LNCAP (cell line): ENCODE results near the gene FHIT.

Source experiments
- TF ChIP-seq, protein P1 (sequence below): fragments of 450-650 bp; IDR thresholded peaks from 2 replicates; pipeline ENCODE4 v1.5.1; 2017; ENCODE audit warnings: mild to moderate bottlenecking

The FHIT gene

DNA sequence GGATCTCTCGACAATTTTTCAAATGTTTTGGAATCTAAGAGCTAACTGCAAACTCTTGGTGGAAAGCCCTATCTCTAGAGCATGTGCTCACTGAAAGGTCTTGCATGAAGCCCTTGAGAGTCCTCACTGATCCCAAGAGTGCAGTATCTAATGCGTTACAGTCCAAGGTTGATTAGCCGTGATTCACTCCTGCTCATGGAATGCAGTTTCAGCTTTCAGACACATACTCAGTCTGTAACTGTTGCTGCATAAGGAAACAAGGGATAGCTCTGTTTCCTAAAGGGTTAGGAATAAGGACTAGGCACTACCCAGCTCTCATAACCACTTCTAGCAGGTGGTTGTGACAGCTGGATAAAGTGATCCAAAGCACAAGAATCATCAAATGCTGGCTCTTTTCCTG is 1514.0 kb downstream of the FHIT start:
- TF ChIP-seq, protein P1, sequence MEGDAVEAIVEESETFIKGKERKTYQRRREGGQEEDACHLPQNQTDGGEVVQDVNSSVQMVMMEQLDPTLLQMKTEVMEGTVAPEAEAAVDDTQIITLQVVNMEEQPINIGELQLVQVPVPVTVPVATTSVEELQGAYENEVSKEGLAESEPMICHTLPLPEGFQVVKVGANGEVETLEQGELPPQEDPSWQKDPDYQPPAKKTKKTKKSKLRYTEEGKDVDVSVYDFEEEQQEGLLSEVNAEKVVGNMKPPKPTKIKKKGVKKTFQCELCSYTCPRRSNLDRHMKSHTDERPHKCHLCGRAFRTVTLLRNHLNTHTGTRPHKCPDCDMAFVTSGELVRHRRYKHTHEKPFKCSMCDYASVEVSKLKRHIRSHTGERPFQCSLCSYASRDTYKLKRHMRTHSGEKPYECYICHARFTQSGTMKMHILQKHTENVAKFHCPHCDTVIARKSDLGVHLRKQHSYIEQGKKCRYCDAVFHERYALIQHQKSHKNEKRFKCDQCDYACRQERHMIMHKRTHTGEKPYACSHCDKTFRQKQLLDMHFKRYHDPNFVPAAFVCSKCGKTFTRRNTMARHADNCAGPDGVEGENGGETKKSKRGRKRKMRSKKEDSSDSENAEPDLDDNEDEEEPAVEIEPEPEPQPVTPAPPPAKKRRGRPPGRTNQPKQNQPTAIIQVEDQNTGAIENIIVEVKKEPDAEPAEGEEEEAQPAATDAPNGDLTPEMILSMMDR, result no peak

DNA sequence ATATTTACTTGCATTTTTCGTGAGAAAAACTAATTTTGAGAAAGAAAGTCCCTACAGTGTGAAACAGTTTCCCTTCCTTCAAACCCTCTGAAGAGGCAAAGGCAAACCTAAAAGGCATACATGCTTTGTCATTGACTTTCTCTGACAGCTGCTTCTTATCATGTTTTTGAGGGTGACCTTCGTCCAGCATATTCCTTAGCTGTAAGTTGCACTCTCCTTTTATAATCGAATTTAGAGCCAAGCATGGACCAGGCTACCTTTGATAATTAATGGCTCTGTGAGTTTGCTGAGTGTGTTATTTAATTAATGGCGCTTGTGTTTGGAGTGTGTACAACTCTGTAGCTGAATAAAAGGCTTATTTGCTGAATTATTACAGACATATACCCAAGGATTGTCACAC is 1517.2 kb downstream of the FHIT start:
- TF ChIP-seq, protein P1, result no peak

DNA sequence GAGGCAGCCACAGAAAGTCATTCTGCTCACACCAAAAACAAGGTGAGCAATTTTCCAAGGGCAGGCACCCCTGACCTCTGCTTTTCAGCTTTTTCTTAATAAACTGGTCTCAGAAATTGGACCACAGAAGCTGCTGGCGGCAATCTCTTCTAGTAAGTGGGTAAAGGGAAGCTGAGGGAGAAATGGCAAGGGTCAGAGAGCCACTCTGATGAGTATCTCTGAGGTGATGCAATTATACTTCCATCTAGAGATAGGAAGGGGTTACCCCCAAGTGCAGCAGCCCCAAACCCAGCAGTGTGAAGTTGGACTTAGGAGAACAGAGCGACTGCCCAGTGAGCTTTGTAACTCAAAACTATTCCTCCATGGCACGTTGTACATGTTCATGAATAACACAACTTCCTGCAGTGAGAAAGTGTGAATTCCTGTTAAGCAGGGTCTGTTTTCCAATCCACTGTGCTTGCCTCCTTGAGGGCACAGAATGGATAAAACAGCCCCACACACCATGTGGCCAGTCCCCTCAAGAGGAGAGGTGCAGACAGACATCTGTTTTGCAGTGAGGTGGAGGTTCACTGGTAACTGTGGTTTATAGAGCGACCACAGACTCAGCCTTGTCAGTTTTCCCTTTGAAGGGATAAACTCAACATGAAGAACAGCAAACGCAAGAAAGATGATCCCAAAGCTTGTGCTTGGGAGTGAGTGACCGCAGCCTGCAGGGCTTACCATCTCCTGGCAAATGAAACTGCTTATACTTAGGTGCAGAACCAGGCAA is 1518.0 kb downstream of the FHIT start:
- TF ChIP-seq, protein P1, result no peak

DNA sequence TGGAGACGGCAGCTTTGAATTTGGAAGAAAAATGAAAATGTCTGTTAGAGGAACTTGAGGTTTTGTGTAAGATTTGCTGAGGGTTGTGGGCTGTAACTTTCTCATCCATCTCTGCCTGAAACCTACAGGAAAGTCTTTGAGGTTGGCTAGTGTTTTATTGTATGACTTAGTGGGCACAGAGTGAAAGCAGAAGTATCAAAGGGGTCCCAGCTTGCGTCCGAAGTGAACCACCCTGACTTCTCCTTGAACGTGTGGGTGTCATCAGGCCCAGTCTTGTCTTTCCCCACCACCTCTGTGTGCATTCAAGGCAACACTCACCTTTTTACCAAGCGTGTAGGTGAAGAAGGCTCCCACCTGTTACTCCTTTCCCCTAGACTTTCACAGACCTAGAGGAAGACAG is 1519.3 kb downstream of the FHIT start:
- TF ChIP-seq, protein P1, result no peak

DNA sequence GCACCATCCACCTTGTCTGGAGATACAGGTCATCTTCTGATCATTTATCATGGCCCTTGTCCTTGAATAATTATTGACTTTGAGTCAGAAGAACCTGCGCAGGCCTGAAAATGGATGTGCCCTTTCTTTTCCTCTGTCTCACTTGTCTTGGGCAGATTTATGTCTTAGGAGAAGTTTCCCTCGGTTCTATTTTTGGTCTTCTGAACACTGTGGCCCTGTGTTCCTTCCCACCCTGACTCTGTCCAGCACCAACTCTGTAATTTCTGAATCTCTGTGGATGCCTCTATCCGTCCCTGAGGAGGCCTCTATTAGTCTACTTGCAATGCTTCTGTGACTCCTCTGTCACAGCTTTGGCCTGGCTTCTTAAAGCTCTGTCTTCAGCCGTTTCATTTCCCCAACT is 1520.7 kb downstream of the FHIT start:
- TF ChIP-seq, protein P1, result no peak

DNA sequence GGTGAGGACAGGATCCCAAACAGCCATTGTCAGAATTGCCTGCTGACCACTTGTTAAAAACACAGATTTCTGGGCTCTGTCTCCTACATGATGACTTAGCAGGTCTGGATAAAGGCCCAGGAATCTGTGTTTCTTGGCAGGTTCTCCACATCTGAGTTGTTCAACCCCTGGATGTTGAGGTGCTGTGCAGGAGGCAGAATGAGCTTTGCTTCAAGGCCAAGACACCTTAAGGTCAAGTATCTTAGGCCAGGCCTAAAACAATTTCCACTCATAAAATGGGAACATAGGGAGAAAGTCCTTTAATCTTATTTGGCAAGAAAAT is 1522.7 kb downstream of the FHIT start:
- TF ChIP-seq, protein P1, result no peak

DNA sequence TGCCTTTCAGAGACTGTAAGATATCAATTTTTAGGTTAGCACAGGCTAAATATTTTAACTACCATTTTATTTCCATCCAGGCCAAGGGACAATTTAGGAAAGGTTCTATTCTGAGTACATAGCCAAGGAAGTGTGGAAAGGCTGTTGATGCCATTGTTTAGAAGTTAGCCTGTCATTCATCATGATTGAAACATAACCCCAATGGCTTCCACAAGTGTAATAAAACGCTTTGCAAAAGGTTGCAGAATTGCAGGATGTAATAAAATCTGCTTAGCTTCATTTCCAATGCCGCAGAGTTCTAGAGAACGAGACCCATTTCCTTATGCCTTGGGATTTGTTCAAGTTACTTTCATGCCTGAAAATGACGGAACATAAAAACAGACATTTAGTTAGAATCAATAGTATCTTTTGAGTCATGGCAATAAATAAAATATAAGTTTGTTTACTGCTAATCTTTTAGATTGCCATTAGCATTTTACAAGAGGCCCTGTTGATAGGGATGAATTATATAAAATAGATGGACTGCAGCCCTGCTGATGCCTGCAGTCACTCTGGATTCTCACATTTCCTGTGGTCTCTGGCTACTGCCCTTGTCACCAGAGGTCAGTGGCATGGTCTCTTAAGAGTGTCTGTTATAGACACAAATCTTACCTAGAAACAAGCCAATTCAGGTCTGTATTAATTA is 1523.2 kb downstream of the FHIT start:
- TF ChIP-seq, protein P1, result no peak
